SK-N-SH treated with all-trans-retinoic acid at 6 μM for 48 hours (cell line): Measurements from ENCODE around the gene SNAPIN.

Source experiments
- ATAC-seq: fragments of 200-7000 bp; cut with Tn5 transposase; 3 replicates; pipeline ENCODE4 v1.9.1; 2020; ENCODE audit warnings: mild to moderate bottlenecking, moderate library complexity
- ARNTL ChIP-seq: fragments of 450-650 bp; formaldehyde crosslinking; IDR thresholded peaks from 2 replicates; pipeline ENCODE4 v1.5.0; 2020; ENCODE audit warnings: low read depth, mild to moderate bottlenecking, moderate library complexity, borderline replicate concordance
- CREB5 ChIP-seq: fragments of 250-450 bp; sonication (Bioruptor Pico); IDR thresholded peaks from 2 replicates; pipeline ENCODE4 v1.5.1; 2020; ENCODE audit warnings: low read depth, mild to moderate bottlenecking, moderate library complexity
- CSDC2 ChIP-seq: fragments of 250-450 bp; sonication (Bioruptor Pico); IDR thresholded peaks from 2 replicates; pipeline ENCODE4 v1.5.0; 2020; ENCODE audit warnings: mild to moderate bottlenecking, moderate library complexity
- GLIS3 ChIP-seq: fragments of 250-450 bp; sonication (Bioruptor Pico); IDR thresholded peaks from 2 replicates; pipeline ENCODE4 v1.5.0; 2020; ENCODE audit warnings: mild to moderate bottlenecking, moderate library complexity
- ISL1 ChIP-seq: fragments of 250-450 bp; sonication (Bioruptor Pico); IDR thresholded peaks from 2 replicates; pipeline ENCODE4 v2.1.2; 2022; ENCODE audit warnings: mild to moderate bottlenecking, moderate library complexity
- OSR1 ChIP-seq: fragments of 250-450 bp; sonication (Bioruptor Pico); IDR thresholded peaks from 2 replicates; pipeline ENCODE4 v1.8.0; 2022; ENCODE audit warnings: moderate library complexity, mild to moderate bottlenecking, inconsistent platforms
- POU6F1 ChIP-seq: fragments of 250-450 bp; sonication (Bioruptor Pico); IDR thresholded peaks from 2 replicates; pipeline ENCODE4 v1.8.0; 2021; ENCODE audit warnings: low read depth, mild to moderate bottlenecking, moderate library complexity, borderline replicate concordance
- PPARA ChIP-seq: fragments of 250-450 bp; sonication (Bioruptor Pico); IDR thresholded peaks from 2 replicates; pipeline ENCODE4 v1.5.0; 2020; ENCODE audit warnings: mild to moderate bottlenecking, borderline replicate concordance
- RARB ChIP-seq: fragments of 250-450 bp; sonication (Bioruptor Pico); IDR thresholded peaks from 2 replicates; pipeline ENCODE4 v1.8.0; 2021; ENCODE audit warnings: mild to moderate bottlenecking, moderate library complexity
- SNAI2 ChIP-seq: fragments of 250-450 bp; sonication (Bioruptor Pico); IDR thresholded peaks from 2 replicates; pipeline ENCODE4 v1.5.0; 2020; ENCODE audit warnings: mild to moderate bottlenecking, moderate library complexity
- TCF4 ChIP-seq: fragments of 250-450 bp; sonication (Bioruptor Pico); IDR thresholded peaks from 2 replicates; pipeline ENCODE4 v1.8.0; 2021; ENCODE audit warnings: mild to moderate bottlenecking, moderate library complexity, borderline replicate concordance
- TOX ChIP-seq: fragments of 250-450 bp; sonication (Bioruptor Pico); IDR thresholded peaks from 2 replicates; pipeline ENCODE4 v1.8.0; 2021; ENCODE audit warnings: mild to moderate bottlenecking, moderate library complexity, borderline replicate concordance
- TSHZ2 ChIP-seq: fragments of 250-450 bp; sonication (Bioruptor Pico); IDR thresholded peaks from 2 replicates; pipeline ENCODE4 v1.5.0; 2020; ENCODE audit warnings: mild to moderate bottlenecking, moderate library complexity
- ZC3H10 ChIP-seq: fragments of 250-450 bp; sonication (Bioruptor Pico); IDR thresholded peaks from 2 replicates; pipeline ENCODE4 v1.5.1; 2021; ENCODE audit warnings: mild to moderate bottlenecking, moderate library complexity
- ZFP3 ChIP-seq: fragments of 250-450 bp; sonication (Bioruptor Pico); IDR thresholded peaks from 2 replicates; pipeline ENCODE4 v1.5.0; 2020; ENCODE audit warnings: mild to moderate bottlenecking, moderate library complexity
- ZFP30 ChIP-seq: fragments of 450-650 bp; formaldehyde crosslinking; IDR thresholded peaks from 2 replicates; pipeline ENCODE4 v1.5.0; 2022; ENCODE audit warnings: mild to moderate bottlenecking, moderate library complexity
- ZNF565 ChIP-seq: fragments of 450-650 bp; formaldehyde crosslinking; conservative IDR thresholded peaks from 2 replicates; pipeline ENCODE4 v1.5.0; 2020; ENCODE audit warnings: low read depth, mild to moderate bottlenecking, moderate library complexity
- ZNF70 ChIP-seq: fragments of 450-650 bp; formaldehyde crosslinking; IDR thresholded peaks from 2 replicates; pipeline ENCODE4 v1.5.0; 2020; ENCODE audit warnings: mild to moderate bottlenecking, moderate library complexity
- TF ChIP-seq, protein P1 (sequence below): fragments of 250-450 bp; sonication (Bioruptor Pico); IDR thresholded peaks from 2 replicates; pipeline ENCODE4 v1.5.1; 2021; ENCODE audit warnings: mild to moderate bottlenecking, moderate library complexity
- TF ChIP-seq, protein P2 (sequence below): fragments of 250-450 bp; sonication (Bioruptor Pico); IDR thresholded peaks from 2 replicates; pipeline ENCODE4 v1.8.0; 2020; ENCODE audit warnings: mild to moderate bottlenecking, moderate library complexity, borderline replicate concordance

SNAPIN gene

DNA sequence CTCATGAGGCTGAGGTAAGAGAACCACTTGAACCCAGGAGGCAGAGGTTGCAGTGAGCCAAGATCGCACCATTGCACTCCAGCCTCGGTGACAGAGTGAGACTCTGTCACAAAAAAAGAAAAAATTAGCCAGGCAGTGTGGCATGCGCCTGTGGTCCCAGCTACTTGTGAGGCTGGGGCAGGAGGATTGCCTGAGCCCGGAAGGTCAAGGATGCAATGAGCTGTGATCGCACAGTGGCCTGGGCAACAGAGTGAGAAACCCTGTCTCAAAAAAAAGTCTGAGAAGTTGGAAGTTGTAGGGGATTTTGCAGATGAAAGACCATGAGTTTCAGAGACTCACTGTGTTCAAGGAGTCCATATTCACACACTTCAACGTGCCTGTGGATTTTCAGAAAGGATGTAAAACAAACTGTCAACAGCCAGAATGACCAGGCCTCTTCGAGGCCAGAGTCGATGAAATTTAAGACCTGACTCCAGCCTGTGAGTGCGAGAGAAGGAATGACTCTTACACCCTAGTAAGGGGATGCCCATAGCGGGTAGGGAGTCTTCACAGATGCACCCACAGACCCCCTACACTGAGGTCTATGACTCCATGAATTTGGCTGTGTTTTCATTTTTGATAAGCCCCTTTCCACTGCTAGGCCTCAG, 33.4 kb upstream of the SNAPIN start:
- no peak for TF ChIP-seq ZFP3 (CRISPR knock-in tag)
- TF ChIP-seq TCF4 (CRISPR knock-in tag): no peak
- TF ChIP-seq, protein P1, sequence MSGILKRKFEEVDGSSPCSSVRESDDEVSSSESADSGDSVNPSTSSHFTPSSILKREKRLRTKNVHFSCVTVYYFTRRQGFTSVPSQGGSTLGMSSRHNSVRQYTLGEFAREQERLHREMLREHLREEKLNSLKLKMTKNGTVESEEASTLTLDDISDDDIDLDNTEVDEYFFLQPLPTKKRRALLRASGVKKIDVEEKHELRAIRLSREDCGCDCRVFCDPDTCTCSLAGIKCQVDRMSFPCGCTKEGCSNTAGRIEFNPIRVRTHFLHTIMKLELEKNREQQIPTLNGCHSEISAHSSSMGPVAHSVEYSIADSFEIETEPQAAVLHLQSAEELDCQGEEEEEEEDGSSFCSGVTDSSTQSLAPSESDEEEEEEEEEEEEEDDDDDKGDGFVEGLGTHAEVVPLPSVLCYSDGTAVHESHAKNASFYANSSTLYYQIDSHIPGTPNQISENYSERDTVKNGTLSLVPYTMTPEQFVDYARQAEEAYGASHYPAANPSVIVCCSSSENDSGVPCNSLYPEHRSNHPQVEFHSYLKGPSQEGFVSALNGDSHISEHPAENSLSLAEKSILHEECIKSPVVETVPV: no peak
- no peak for TF ChIP-seq ARNTL (CRISPR knock-in tag)
- TF ChIP-seq TOX (CRISPR knock-in tag): no peak
- no peak for ATAC-seq

DNA sequence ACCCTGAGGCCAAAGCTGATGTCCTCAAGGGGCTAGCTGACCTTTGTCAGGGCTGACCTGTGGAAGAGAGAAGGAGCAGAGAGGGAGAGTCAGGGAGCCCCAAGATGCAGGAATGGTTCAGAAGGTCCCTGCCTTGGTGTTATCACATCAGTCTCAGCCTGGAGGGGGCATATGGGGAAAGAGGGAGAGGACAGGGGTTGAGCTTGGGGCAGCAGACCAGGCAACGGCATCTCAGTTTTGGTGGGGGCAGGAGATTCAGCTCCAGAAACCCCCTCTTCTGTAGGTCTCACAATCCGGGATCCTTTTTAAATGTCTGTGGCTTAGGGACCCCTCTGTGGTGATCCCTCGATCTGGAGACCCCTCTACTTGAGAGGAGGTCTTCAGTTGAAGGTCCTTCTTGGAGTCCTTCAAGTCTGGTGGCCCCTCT, 32.0 kb upstream of the SNAPIN start:
- ATAC-seq: no peak
- TF ChIP-seq, protein P2, sequence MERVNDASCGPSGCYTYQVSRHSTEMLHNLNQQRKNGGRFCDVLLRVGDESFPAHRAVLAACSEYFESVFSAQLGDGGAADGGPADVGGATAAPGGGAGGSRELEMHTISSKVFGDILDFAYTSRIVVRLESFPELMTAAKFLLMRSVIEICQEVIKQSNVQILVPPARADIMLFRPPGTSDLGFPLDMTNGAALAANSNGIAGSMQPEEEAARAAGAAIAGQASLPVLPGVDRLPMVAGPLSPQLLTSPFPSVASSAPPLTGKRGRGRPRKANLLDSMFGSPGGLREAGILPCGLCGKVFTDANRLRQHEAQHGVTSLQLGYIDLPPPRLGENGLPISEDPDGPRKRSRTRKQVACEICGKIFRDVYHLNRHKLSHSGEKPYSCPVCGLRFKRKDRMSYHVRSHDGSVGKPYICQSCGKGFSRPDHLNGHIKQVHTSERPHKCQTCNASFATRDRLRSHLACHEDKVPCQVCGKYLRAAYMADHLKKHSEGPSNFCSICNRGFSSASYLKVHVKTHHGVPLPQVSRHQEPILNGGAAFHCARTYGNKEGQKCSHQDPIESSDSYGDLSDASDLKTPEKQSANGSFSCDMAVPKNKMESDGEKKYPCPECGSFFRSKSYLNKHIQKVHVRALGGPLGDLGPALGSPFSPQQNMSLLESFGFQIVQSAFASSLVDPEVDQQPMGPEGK: no peak
- TF ChIP-seq ZC3H10 (CRISPR knock-in tag): no peak
- no peak for TF ChIP-seq RARB (CRISPR knock-in tag)

DNA sequence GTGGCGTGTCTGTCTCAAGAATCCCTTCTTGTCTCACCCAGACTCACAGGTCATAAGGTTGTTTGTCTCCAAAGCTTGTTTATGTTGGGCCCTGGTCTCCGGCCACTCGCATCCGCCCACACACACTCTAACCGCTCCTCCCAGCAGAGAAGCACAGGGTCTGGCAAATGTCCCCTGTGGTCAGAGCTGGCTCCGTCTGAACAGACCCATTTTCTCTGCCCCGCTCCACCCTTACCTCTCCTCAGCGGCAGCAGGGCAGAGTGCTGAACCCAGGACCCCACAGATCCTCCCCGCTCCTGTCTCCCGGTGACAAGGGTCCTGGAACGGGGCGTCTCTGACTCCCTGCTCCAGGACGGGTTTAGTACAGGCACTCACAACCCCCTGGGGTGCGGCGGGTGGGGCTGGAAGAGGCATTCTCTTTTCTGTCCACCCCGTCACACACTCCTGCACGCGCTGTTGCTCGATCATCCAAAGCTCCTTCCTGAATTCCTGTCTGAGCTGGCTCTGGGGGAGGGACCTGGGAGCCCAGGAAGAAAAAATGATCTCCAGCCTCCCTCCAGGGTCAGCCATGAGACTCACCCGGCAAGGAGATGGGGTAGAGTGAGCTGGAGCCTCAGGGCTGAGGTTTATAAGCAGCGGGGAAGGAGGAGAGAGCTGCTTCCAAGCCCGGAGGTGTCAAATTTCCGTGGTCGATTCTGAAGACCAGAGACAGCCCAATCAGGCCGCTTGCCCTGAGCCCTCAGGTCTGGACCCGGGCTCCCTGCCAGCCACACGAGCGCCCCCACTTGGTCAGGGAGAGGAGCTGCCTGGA, 31.4 kb upstream of the SNAPIN start, which contains the start of gene S100A13:
TSS of gene S100A13 (minus strand) at position 602 of the 811 bp plus-strand sequence. CDS start 1,033 bp downstream, outside the sequence.
- peak; percentile 78 for ATAC-seq
- TF ChIP-seq POU6F1 (CRISPR knock-in tag): no peak
- TF ChIP-seq GLIS3: no peak
- no peak for TF ChIP-seq ZFP3 (CRISPR knock-in tag)
- TF ChIP-seq RARB (CRISPR knock-in tag): no peak
- no peak for TF ChIP-seq CREB5 (CRISPR knock-in tag)
- no peak for TF ChIP-seq ISL1 (CRISPR knock-in tag)
- no peak for TF ChIP-seq ARNTL (CRISPR knock-in tag)
- no peak for TF ChIP-seq SNAI2
- TF ChIP-seq, protein P1: no peak
- TF ChIP-seq PPARA (CRISPR knock-in tag): no peak
- no peak for TF ChIP-seq CSDC2 (CRISPR knock-in tag)
- no peak for TF ChIP-seq ZFP30 (CRISPR knock-in tag)
- no peak for TF ChIP-seq OSR1 (CRISPR knock-in tag)
- no peak for TF ChIP-seq ZNF565 (CRISPR knock-in tag)
- no peak for TF ChIP-seq TSHZ2 (CRISPR knock-in tag)
- TF ChIP-seq, protein P2: no peak
- no peak for TF ChIP-seq TOX (CRISPR knock-in tag)
- TF ChIP-seq ZNF70 (CRISPR knock-in tag): no peak
- no peak for TF ChIP-seq TCF4 (CRISPR knock-in tag)
- no peak for TF ChIP-seq ZC3H10 (CRISPR knock-in tag)
